Heart right ventricle (tissue), 16 donors: ENCODE measurements around the gene HS3ST1. TPM values are rescaled to one million over a fixed set of nuclear protein-coding genes. Genes with fewer than 3 reads are reported as not detected.

Source experiments
- ATAC-seq, 8 donors: fragments of 200-7000 bp; cut with Tn5 transposase; one replicate each; pipeline ENCODE4 v1.9.1; 2020; ENCODE audit warnings: mild to moderate bottlenecking in 8 of 8, moderate library complexity in 8 of 8, moderate number of reproducible peaks in 1 of 8
- DNase-seq, 2 donors: peaks; one replicate each; pipeline ENCODE4 v3.0.0-alpha.2; 2020
- H3K27ac ChIP-seq, 10 donors: fragments of 200-600 bp; sonication (generic) in 2 of 10; one replicate each; pipeline versions ENCODE4 v1.5.0 to v1.8.0; 2020 to 2022; ENCODE audit warnings: mild to moderate bottlenecking in 3 of 10
- H3K27me3 ChIP-seq, 7 donors: fragments of 200-600 bp; one replicate each; pipeline ENCODE4 v1.8.0; 2021 to 2022; ENCODE audit warnings: mild to moderate bottlenecking in 2 of 7
- H3K36me3 ChIP-seq, 9 donors: fragments of 200-600 bp; sonication (generic) in 1 of 9; one replicate each; pipeline versions ENCODE4 v1.5.0 to v1.8.0; 2020 to 2022; ENCODE audit warnings: mild to moderate bottlenecking in 2 of 9
- H3K4me1 ChIP-seq, 9 donors: fragments of 200-600 bp; sonication (generic) in 1 of 9; one replicate each; pipeline versions ENCODE4 v1.5.0 to v1.8.0; 2020 to 2022; ENCODE audit warnings: mild to moderate bottlenecking in 4 of 9
- H3K4me3 ChIP-seq, 10 donors: fragments of 200-600 bp; sonication (generic) in 2 of 10; one replicate each; pipeline versions ENCODE4 v1.5.0 to v1.8.0; 2020 to 2022; ENCODE audit warnings: mild to moderate bottlenecking in 7 of 10, moderate library complexity in 2 of 10
- H3K9me3 ChIP-seq, 11 donors: fragments of 200-600 bp in 10 of 11; sonication (generic) in 2 of 11; one replicate each; pipeline versions ENCODE4 v1.5.0 to v1.8.0; 2013 to 2022; ENCODE audit warnings: mild to moderate bottlenecking in 2 of 11, control low read depth in 1 of 11, moderate library complexity in 1 of 11
- CTCF ChIP-seq, 9 donors: fragments of 200-600 bp; sonication (generic) in 2 of 9; IDR thresholded peaks; one replicate each; pipeline versions ENCODE4 v1.5.0 to v1.8.0; 2021 to 2022; ENCODE audit warnings: antibody characterized with exemption in 9 of 9, mild to moderate bottlenecking in 5 of 9, moderate library complexity in 1 of 9
- WGBS, 2 donors: extraction: QIAGEN DNeasy Blood & Tissue Kit; methylation state at CpG; one replicate each; pipeline ENCODE4 v1.1.7; 2013; ENCODE audit warnings: inconsistent platforms in 1 of 2; 5-methylcytosine and 5-hydroxymethylcytosine counted together
- intact Hi-C, 10 donors: fragments of 100-400 bp; cut with DNase I; formaldehyde crosslinking; loops; one replicate each; pipeline versions ENCODE4 v1.11.1 to v1.14.2; 2022
- polyA plus RNA-seq, 2 donors: library from polyadenylated mRNA; stranded (reverse); fragments of 200-250 nt; gene quantifications; one replicate each; pipeline ENCODE4 v1.2.3, GENCODE V29; 2013
- total RNA-seq, 10 donors: library from RNA; stranded (reverse); fragmentation: NEBNext Ultra II Directional in 3 of 10; extraction: Animal tissue kit (Norgen Biotek cat#: 25700) in 3 of 10; gene quantifications; one replicate each; pipeline versions ENCODE4 v1.2.1 to v1.2.4, GENCODE V29; 2021 to 2023
- donor health status: Arrhythmogenic right ventricular cardiomyopathy.
- donor health status: ischemic (EF 13 %, LVEDD 7.1; RV severe dilation, severe dysfunction).
- donor health status: healthy with polysubstance abuse.
- donor health status: DM: no; HTN: yes; CAD: no.
- donor health status: DM: no; HTN: no; CAD: no.
- donor health status: ischemic (EF 25% LVEDD 6.9; RV normal size, moderate dysfunction).
- donor health status: ischemic (EF 25% LVEDD 5.7; RV mildly dilated, moderate dysfunction).
- donor health status: healthy.
- donor health status: DM: yes; HTN: yes; CAD: no.
- donor health status: Ischemic cardiomyopathy.
- donor health status: ischemic (EF 35%, LVEDD 5.7; RV mildly dilated, moderate dysfunction).
- donor health status: nonischemic (EF 11% LVEDD 7.7; RV severe dilation, severe dysfunction).
- donor health status: DM: yes; HTN: yes; CAD: no.
- donor health status: PGD.
- donor health status: ischemic (EF 29% LVEDD 5.4; RV normal size, mild dysfunction).
- donor health status: nonischemic (EF 23%, LVEDD 6.1; RV moderate dilation, normal function).

HS3ST1 gene
- total and polyA plus RNA-seq, 12 donors, result 0.27 to 2.1 (median 1.1) TPM

- ATAC-seq, result no peak
- DNase-seq, result no peak
- Histone ChIP-seq H3K4me3 (no peak overlapping the region), H3K27me3 (peaks cover 0 to 21% (median 17%) of the 10 kb centered on the region in 7 donors), H3K27ac (no peak overlapping the region), H3K4me1 (peaks cover 0 to 9% (median 4%) of the 10 kb centered on the region in 9 donors), H3K36me3 (no peaks in the 10 kb centered on the region), H3K9me3 (no peaks in the 10 kb centered on the region)
- intact Hi-C loops, result no loop called here
- TF ChIP-seq CTCF (IDR thresholded peaks at IDR 0.05), result no peak
These were observed 61.8 kb downstream of the HS3ST1 start for GRCh38 chr4:11366859-11367258.

GRCh38 chr4:11365039-11365438 lies 63.7 kb downstream of the HS3ST1 start:
- Histone ChIP-seq H3K9me3 (no peaks in the 10 kb centered on the region), H3K27ac (no peak overlapping the region), H3K4me1 (peaks cover 0 to 9% (median 4%) of the 10 kb centered on the region in 9 donors), H3K36me3 (no peaks in the 10 kb centered on the region), H3K27me3 (peaks cover 0 to 21% (median 17%) of the 10 kb centered on the region in 7 donors), H3K4me3 (no peak overlapping the region)
- DNase-seq (no peak), ATAC-seq (no peak)
- no peak for TF ChIP-seq CTCF (IDR thresholded peaks at IDR 0.05)
- intact Hi-C loops, result no loop called here

GRCh38 chr4:11359591-11359990 lies 69.1 kb downstream of the HS3ST1 start:
- intact Hi-C loops, result no loop called here
- Histone ChIP-seq H3K9me3 (no peaks in the 10 kb centered on the region), H3K27ac (no peak overlapping the region), H3K36me3 (no peaks in the 10 kb centered on the region), H3K27me3 (no peaks in the 10 kb centered on the region), H3K4me3 (no peak overlapping the region), H3K4me1 (no peaks in the 10 kb centered on the region)
- no peak for TF ChIP-seq CTCF (IDR thresholded peaks at IDR 0.05)
- ATAC-seq, result no peak
- DNase-seq, result no peak

GRCh38 chr4:11355226-11355625 lies 73.5 kb downstream of the HS3ST1 start:
- no peak overlapping the region for H3K4me3 ChIP-seq
- no peaks in the 10 kb centered on the region for H3K4me1 ChIP-seq
- no peaks in the 10 kb centered on the region for H3K36me3 ChIP-seq
- no peak for TF ChIP-seq CTCF (IDR thresholded peaks at IDR 0.05)
- no peak for DNase-seq
- WGBS, 2 donors, result 78 to 87% methylated on average over 8 of the region's 8 CpGs
- intact Hi-C loops, result no loop called here
- H3K27me3 ChIP-seq, result no peaks in the 10 kb centered on the region
- H3K9me3 ChIP-seq, result no peaks in the 10 kb centered on the region
- no peak for ATAC-seq
- no peak overlapping the region for H3K27ac ChIP-seq

- no peaks in the 10 kb centered on the region for H3K9me3 ChIP-seq
- H3K27ac ChIP-seq, result no peak overlapping the region
- H3K27me3 ChIP-seq, result no peaks in the 10 kb centered on the region
- intact Hi-C loops, result no loop called here
- DNase-seq (no peak), ATAC-seq (no peak)
- no peaks in the 10 kb centered on the region for H3K4me1 ChIP-seq
- no peak for TF ChIP-seq CTCF (IDR thresholded peaks at IDR 0.05)
- WGBS, 2 donors, result 69 to 74% methylated on average over 5 of the region's 5 CpGs
- H3K36me3 ChIP-seq, result no peaks in the 10 kb centered on the region
- H3K4me3 ChIP-seq, result no peak overlapping the region
These were observed 74.2 kb downstream of the HS3ST1 start for GRCh38 chr4:11354531-11354930.
